NCI-H1436 (cell line): ENCODE data around the gene MYO1A.

Source experiments
- DNase-seq: peaks from one replicate; lab custom pipeline; 2025; lab: John Stamatoyannopoulos, UW

The MYO1A gene

GRCh38 chr12:57012600-57013465 lies 37.1 kb downstream of the MYO1A start:
- no peak for DNase-seq

GRCh38 chr12:57011438-57012424 lies 38.2 kb downstream of the MYO1A start:
- no peak for DNase-seq

GRCh38 chr12:57010627-57011247 lies 39.2 kb downstream of the MYO1A start:
- no peak for DNase-seq

GRCh38 chr12:57009949-57010626 lies 39.8 kb downstream of the MYO1A start:
- DNase-seq = no peak

- DNase-seq = peak; percentile 52
These were observed 41.8 kb downstream of the MYO1A start for GRCh38 chr12:57008178-57008577.

GRCh38 chr12:57006809-57007475 lies 43.0 kb downstream of the MYO1A start:
- DNase-seq = no peak

- peak; percentile 61 for DNase-seq
These were observed 43.7 kb downstream of the MYO1A start, which contains the start of gene ZBTB39 for GRCh38 chr12:57005980-57006808. ZBTB39 (minus strand) TSS chr12:57006546; CDS start chr12:57004917, 1,629 bp downstream.

- no peak for DNase-seq
These were observed 45.3 kb downstream of the MYO1A start for GRCh38 chr12:57004651-57005050.

GRCh38 chr12:57003395-57003794 lies 46.5 kb downstream of the MYO1A start:
- no peak for DNase-seq

- peak; percentile 56 for DNase-seq
These were observed 48.5 kb downstream of the MYO1A start for GRCh38 chr12:57001448-57001906.

GRCh38 chr12:57000393-57000792 lies 49.5 kb downstream of the MYO1A start:
- no peak for DNase-seq

GRCh38 chr12:56999456-56999855 lies 50.5 kb downstream of the MYO1A start:
- DNase-seq = no peak

- no peak for DNase-seq
These were observed 50.9 kb downstream of the MYO1A start for GRCh38 chr12:56998981-56999380.

GRCh38 chr12:56998316-56998715 lies 51.6 kb downstream of the MYO1A start:
- DNase-seq = no peak

- no peak for DNase-seq
These were observed 53.0 kb downstream of the MYO1A start for GRCh38 chr12:56996793-56997545.

GRCh38 chr12:56995930-56996496 lies 53.9 kb downstream of the MYO1A start:
- DNase-seq = no peak

- no peak for DNase-seq
These were observed 54.6 kb downstream of the MYO1A start for GRCh38 chr12:56995201-56995929.

GRCh38 chr12:56994231-56994746 lies 55.6 kb downstream of the MYO1A start:
- DNase-seq = no peak
